HepG2 (cell line): ENCODE data around the gene SEMA4A. TPM values are rescaled to one million over a fixed set of nuclear protein-coding genes. Genes with fewer than 3 reads are reported as not detected.

Source experiments
- BHLHE40 ChIP-seq: IDR thresholded peaks from 2 replicates; pipeline ENCODE4 v1.6.1; 2011; ENCODE audit warnings: low read length, improper control_type of control experiment
- FOXA1 ChIP-seq, 2 experiments: fragments of 450-650 bp in 1 of 2; sonication (generic) in 1 of 2; formaldehyde crosslinking in 1 of 2; IDR thresholded peaks; 2 replicates each; pipeline versions ENCODE4 v1.4.0 to v1.6.1; 2016 to 2020; ENCODE audit warnings: missing genetic modification reagents in 1 of 2
- FOXO1 ChIP-seq: sonication (generic); formaldehyde crosslinking; IDR thresholded peaks from 2 replicates; pipeline ENCODE4 v1.4.0; 2020; ENCODE audit warnings: missing genetic modification reagents
- HMGXB4 ChIP-seq, 2 experiments: sonication (generic) in 1 of 2; formaldehyde crosslinking in 1 of 2; IDR thresholded peaks; 2 replicates each; pipeline versions ENCODE4 v1.4.0 to v1.6.1; 2018 to 2020; ENCODE audit warnings: missing genetic modification reagents in 2 of 2, borderline replicate concordance in 1 of 2, low read depth in 1 of 2, mild to moderate bottlenecking in 1 of 2, missing biosample characterization in 1 of 2
- MYC ChIP-seq: sonication (generic); formaldehyde crosslinking; IDR thresholded peaks from 2 replicates; pipeline ENCODE4 v1.9.0; 2021; ENCODE audit warnings: missing genetic modification reagents, borderline replicate concordance
- NR2F1 ChIP-seq, 2 experiments: fragments of 450-650 bp in 1 of 2; formaldehyde crosslinking in 1 of 2; IDR thresholded peaks; 2 replicates each; pipeline versions ENCODE4 v1.5.0 to v1.6.1; 2016 to 2020; ENCODE audit warnings: mild to moderate bottlenecking in 1 of 2, missing compliant biosample characterization in 1 of 2, missing genetic modification reagents in 1 of 2, moderate library complexity in 1 of 2
- SYNCRIP ChIP-seq: fragments of 200-400 bp; formaldehyde crosslinking; IDR thresholded peaks from 2 replicates; pipeline ENCODE4 v1.6.1; 2018; ENCODE audit warnings: mild to moderate bottlenecking, low read depth, low read length; ENCODE audit not compliant: insufficient read depth
- TFAP4 ChIP-seq: sonication (generic); IDR thresholded peaks from 2 replicates; pipeline ENCODE4 v1.6.1; 2016; ENCODE audit warnings: low read depth, borderline replicate concordance
- ZBTB14 ChIP-seq: sonication (generic); formaldehyde crosslinking; IDR thresholded peaks from 2 replicates; pipeline ENCODE4 v1.4.0; 2020; ENCODE audit warnings: missing genetic modification reagents
- ZGPAT ChIP-seq: IDR thresholded peaks from 2 replicates; pipeline ENCODE4 v1.6.1; 2016; ENCODE audit warnings: mild to moderate bottlenecking
- ZNF329 ChIP-seq: sonication (generic); formaldehyde crosslinking; IDR thresholded peaks from 2 replicates; pipeline ENCODE4 v1.9.0; 2021; ENCODE audit warnings: low read depth, mild to moderate bottlenecking, missing genetic modification reagents
- ZNF343 ChIP-seq: sonication (generic); formaldehyde crosslinking; IDR thresholded peaks from 2 replicates; pipeline ENCODE4 v1.4.0; 2020; ENCODE audit warnings: mild to moderate bottlenecking, missing genetic modification reagents
- ZNF382 ChIP-seq: sonication (generic); formaldehyde crosslinking; IDR thresholded peaks from 2 replicates; pipeline ENCODE4 v1.5.0; 2020; ENCODE audit warnings: missing genetic modification reagents, mild to moderate bottlenecking, borderline replicate concordance
- ZNF512 ChIP-seq: sonication (generic); formaldehyde crosslinking; IDR thresholded peaks from 2 replicates; pipeline ENCODE4 v1.4.0; 2020; ENCODE audit warnings: mild to moderate bottlenecking, missing genetic modification reagents
- ZNF639 ChIP-seq: conservative IDR thresholded peaks from 2 replicates; pipeline ENCODE4 v1.6.1; 2018; ENCODE audit warnings: missing genetic modification reagents
- polyA plus RNA-seq, 8 experiments: library from polyadenylated mRNA; depleted of rRNA in 3 of 8; stranded (reverse) in 7 of 8; unstranded in 1 of 8; fragments of >200 nt; fragmentation: Illumina TruSeq in 4 of 8; extraction: Trizol in 4 of 8; gene quantifications; 2 replicates each; pipeline versions ENCODE4 v1.2.1 to v1.2.3, GENCODE V29; 2011 to 2016; ENCODE audit warnings: low read depth in 4 of 8, missing spikeins in 1 of 8, mixed read lengths in 1 of 8; ENCODE audit not compliant: insufficient read depth in 1 of 8
- total RNA-seq, 5 experiments: library from RNA; depleted of rRNA; stranded (reverse); fragments of >200 nt; fragmentation: Illumina TruSeq; extraction: Trizol; gene quantifications; 2 replicates each; pipeline ENCODE4 v1.2.3, GENCODE V29; 2016; ENCODE audit warnings: low read depth in 1 of 5
- TF ChIP-seq, protein P1 (sequence below): sonication (generic); formaldehyde crosslinking; IDR thresholded peaks from 2 replicates; pipeline ENCODE4 v1.9.0; 2022; ENCODE audit warnings: missing genetic modification reagents, mild to moderate bottlenecking, borderline replicate concordance

SEMA4A gene
- total and polyA plus RNA-seq, 2 of the 13 experiments (the other 11 are each of a cell fraction or from before 2014, with no cell fraction given) = 0.09 to 0.20 TPM

- no peak for TF ChIP-seq NR2F1 (CRISPR knock-in tag; IDR thresholded peaks at IDR 0.05)
- no peak for TF ChIP-seq MYC
- TF ChIP-seq ZNF639 (CRISPR knock-in tag) = no peak
- TF ChIP-seq SYNCRIP = no peak
- TF ChIP-seq TFAP4 = no peak
- peak; percentile 37 to 74; a peak in 2 of 4 replicates for TF ChIP-seq HMGXB4 (CRISPR knock-in tag; IDR thresholded peaks at IDR 0.05; ENCODE audit: borderline replicate concordance in 1 of 2, low read depth in 1 of 2)
- peak; percentile 71 for TF ChIP-seq BHLHE40
- TF ChIP-seq ZNF382 = no peak
- TF ChIP-seq FOXO1 = no peak
- no peak for TF ChIP-seq ZNF343
- no peak for TF ChIP-seq ZNF512 (CRISPR knock-in tag)
- no peak for TF ChIP-seq ZNF329 (CRISPR knock-in tag)
- TF ChIP-seq FOXA1 (IDR thresholded peaks at IDR 0.05) = no peak
- TF ChIP-seq FOXA1 (CRISPR knock-in tag; IDR thresholded peaks at IDR 0.05) = no peak
- peak; percentile 69 for TF ChIP-seq ZGPAT (CRISPR knock-in tag)
- TF ChIP-seq, protein P1, sequence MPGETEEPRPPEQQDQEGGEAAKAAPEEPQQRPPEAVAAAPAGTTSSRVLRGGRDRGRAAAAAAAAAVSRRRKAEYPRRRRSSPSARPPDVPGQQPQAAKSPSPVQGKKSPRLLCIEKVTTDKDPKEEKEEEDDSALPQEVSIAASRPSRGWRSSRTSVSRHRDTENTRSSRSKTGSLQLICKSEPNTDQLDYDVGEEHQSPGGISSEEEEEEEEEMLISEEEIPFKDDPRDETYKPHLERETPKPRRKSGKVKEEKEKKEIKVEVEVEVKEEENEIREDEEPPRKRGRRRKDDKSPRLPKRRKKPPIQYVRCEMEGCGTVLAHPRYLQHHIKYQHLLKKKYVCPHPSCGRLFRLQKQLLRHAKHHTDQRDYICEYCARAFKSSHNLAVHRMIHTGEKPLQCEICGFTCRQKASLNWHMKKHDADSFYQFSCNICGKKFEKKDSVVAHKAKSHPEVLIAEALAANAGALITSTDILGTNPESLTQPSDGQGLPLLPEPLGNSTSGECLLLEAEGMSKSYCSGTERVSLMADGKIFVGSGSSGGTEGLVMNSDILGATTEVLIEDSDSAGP (CRISPR knock-in tag) = no peak; the same call in 1 of the 2 replicates
- TF ChIP-seq ZBTB14 (CRISPR knock-in tag) = no peak
These were observed 7.2 kb upstream of the SEMA4A start (continued) for GRCh38 chr1:156146020-156146768.
